HG03469 (cell line): ENCODE measurements around the gene EGFL8.
A peak's percentile ranks its signal among the peaks of the same experiment; 100 is the strongest.

Source experiments
- ATAC-seq: cut with Tn5 transposase; IDR thresholded peaks from one replicate; pipeline ENCODE4 v1.9.1; 2021; ENCODE audit warnings: mild to moderate bottlenecking, moderate library complexity, moderate number of reproducible peaks; ENCODE audit not compliant: unreplicated experiment

The EGFL8 gene

DNA sequence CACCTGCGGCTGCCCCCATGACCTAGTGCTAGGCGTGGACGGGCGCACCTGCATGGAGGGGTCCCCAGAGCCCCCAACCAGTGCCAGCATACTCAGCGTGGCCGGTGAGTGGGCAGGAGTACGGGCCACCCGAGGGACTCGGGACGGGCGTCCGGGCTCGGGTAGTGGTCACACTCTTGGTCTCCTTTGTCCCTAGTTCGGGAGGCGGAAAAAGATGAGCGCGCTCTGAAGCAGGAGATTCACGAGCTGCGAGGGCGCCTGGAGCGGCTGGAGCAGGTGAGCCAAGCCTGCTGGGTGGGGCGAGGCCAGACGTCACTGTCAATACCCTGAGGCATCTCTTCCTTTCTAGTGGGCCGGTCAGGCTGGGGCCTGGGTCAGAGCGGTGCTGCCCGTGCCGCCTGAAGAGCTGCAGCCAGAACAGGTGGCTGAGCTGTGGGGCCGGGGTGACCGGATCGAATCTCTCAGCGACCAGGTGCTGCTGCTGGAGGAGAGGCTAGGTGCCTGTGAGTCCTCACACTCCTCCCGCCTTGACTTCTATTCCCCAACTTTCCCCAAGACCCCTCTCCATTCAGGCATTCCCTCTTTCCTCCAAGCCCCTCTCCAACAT, 2.9 kb downstream of the EGFL8 start:
- ATAC-seq, result no peak

GRCh38 chr6:32167761-32168262, 3.4 kb downstream of the EGFL8 start:
- ATAC-seq, result no peak

GRCh38 chr6:32168350-32168749, 4.0 kb downstream of the EGFL8 start:
- no peak for ATAC-seq

- no peak for ATAC-seq
These were observed 4.6 kb downstream of the EGFL8 start for GRCh38 chr6:32168807-32169591.

DNA sequence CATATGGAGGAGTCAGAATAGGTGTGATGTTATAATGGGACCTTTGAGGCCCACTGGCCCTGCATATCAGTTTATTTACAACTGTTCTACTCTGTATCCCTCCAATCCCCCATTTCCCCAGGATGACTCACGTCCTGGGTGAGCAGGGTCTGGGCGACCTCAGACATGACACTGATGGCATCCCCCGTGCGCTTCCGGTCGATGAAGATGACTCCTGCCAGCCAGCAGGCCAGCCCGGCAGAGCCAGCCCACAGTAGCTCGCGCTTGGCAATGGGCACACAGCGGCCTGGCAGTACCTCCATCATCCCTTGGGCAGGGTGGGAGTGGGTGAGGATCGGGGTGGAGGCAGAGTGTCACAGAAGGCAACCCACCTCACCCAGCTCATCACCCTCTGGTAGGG, 5.9 kb downstream of the EGFL8 start:
- ATAC-seq, result no peak

DNA sequence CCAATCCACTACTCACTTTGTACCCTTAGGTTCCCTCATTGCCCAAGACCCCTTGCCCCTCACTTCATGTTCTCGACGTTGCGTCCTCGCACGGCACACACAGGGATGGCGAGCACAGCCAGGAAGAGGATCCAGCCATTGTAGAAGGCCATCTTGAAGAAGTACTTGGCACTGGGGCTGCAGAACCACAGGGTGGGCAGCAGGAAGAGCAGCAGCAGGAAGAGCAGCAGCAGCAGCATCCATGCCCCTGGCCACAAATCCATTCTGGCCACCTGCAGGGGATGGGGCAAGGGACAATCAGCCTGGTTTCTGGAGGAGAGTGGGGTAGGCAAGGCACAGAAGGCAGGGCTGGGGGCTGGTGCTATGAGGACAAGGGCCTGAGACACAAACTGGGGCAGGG, 6.8 kb downstream of the EGFL8 start:
- ATAC-seq, result no peak

DNA sequence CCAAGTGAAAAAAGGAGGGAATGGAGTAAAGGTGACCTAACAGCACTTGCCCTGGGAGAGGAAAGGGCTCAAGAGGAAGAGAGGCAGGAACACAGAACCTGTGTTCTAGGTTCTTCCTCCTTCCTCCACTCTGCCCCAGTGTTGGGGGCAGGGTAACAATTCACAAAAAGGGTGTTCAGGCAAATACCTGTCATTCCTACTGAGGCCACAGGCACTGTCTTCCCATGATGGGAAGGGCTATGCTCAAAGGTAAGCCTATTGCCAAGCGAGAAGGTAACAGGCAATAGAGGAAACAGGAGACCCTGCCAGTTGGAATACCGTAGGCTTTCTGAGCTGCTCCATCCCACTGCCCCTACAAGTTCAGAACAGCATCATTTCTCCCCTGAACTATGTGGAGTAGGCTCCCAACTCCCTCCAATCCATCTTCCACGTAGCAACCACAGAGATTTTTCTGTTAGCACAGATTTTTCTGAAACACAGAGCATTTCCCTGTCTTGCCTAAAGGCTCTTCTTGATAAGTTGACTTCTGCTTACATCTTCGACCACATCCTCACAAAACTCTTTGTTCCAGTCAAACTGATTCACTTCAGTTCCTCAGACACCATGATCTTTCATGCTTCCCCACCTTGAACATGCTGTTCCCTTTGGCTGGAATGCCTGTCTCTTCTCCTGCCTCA, 8.8 kb downstream of the EGFL8 start:
- no peak for ATAC-seq

- ATAC-seq, result no peak
These were observed 10.0 kb downstream of the EGFL8 start for GRCh38 chr6:32174416-32174815.

- no peak for ATAC-seq
These were observed 10.9 kb downstream of the EGFL8 start for GRCh38 chr6:32175322-32175710.

DNA sequence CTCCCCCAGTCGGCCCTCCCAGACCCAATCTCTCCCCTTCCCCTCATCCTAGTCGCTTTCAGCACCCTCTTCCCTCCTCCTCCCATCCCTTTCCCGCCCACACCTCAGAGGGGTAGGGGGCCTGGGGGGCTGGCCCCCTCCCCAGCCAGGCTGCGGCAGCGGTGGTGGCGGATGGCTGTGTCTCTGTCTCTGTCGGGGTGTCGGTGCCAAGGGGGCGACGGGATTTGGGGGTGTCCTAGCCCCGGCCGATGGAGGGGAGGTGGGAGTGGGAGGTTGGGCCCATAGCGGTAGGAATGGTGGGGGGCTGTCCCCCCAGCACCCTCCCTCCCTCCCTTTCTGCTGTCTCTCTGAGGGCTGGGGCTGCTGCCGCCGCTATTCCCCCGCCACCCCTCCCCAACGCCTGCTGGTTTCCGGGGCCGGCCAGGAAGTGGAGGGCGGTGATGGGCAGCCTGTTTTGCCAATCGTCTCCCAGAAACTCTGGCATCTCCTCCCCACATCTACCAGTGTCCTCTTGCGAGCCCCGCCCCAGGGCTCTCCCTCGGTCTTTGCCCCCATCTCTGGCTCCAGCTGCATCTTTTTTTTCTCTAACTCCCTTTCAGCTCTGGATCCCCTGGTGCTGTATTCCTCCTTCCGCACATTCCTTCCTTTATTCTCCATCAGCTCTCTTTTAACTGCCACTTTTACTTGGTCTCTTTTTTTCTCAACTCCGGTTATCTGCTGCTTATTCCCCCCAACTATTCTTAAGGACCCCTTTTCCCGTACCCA, 11.5 kb downstream of the EGFL8 start, which contains the start of gene AGPAT1:
Gene AGPAT1 (minus strand): TSS at position 374 of the 765 bp plus-strand sequence. CDS start 4,588 bp downstream, outside the sequence.
- peak; percentile 29 for ATAC-seq

- no peak for ATAC-seq
These were observed 12.2 kb downstream of the EGFL8 start for GRCh38 chr6:32176476-32177182.

DNA sequence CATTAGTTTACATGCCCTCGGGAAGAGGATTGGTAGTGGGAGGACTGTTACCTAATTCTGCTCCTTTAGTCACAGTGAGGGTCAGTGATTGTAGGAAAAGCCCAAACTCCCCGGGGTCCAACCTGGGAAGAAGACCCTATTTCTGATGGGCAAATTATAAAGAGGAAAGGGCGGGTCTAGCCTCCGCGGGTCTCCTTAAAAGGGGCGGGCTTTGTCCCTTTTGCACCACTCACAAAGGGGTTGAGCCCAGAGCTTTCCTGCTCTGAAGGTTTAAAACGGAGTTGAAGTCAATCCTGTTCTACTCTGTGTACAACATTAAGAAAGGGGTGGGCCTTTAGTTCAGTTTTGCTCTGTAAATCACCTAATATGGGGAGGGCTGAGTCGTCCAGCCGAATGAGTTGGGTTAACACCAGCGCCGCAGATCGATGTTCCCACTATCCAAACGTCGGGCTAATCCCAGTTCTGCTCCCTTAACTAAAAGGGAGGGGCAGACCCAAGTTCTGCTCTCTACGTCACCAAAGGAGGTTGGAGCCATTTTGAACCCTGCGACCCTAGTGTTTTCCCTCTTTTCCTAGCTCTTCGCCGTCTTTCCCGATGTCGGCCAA, 12.9 kb downstream of the EGFL8 start:
- no peak for ATAC-seq

- ATAC-seq, result peak; percentile 71
These were observed 13.6 kb downstream of the EGFL8 start, which contains the start of gene RNF5 for GRCh38 chr6:32177788-32178546. Gene RNF5, plus strand, starts transcription at chr6:32178405. Its CDS starts 107 bp downstream, at chr6:32178512.

GRCh38 chr6:32178547-32179440, 14.4 kb downstream of the EGFL8 start:
- ATAC-seq, result no peak

DNA sequence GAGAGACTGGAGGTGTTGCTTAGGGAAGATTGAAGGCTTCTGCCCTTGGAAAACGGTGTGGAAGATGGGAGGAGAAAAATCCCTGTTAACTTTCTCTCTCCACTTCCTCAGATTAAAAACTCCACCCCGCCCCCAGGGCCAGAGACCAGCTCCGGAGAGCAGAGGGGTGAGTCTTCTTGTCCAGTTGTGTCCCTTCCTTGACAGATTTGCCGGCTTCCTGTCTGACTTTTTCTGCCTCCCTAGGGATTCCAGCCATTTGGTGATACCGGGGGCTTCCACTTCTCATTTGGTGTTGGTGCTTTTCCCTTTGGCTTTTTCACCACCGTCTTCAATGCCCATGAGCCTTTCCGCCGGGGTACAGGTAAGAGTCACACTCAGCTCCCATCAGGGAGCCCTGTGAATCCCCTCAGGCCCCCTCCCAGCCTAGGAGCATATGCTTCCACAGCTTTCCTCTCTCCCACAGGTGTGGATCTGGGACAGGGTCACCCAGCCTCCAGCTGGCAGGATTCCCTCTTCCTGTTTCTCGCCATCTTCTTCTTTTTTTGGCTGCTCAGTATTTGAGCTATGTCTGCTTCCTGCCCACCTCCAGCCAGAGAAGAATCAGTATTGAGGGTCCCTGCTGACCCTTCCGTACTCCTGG, 15.5 kb downstream of the EGFL8 start:
- ATAC-seq, result no peak

GRCh38 chr6:32181148-32181702, 16.8 kb downstream of the EGFL8 start:
- no peak for ATAC-seq

GRCh38 chr6:32181915-32182529, 17.6 kb downstream of the EGFL8 start:
- no peak for ATAC-seq
